Type B pancreatic cell (in vitro differentiated cells): Measurements from ENCODE around the gene DZIP1L. TPM values are rescaled to one million over a fixed set of nuclear protein-coding genes. Genes with fewer than 3 reads are reported as not detected.

Source experiments
- DNase-seq: peaks from one replicate; pipeline ENCODE4 v3.0.0; 2021; ENCODE audit warnings: mixed read lengths; ENCODE audit not compliant: unreplicated experiment; ENCODE audit errors: extremely low spot score
- H3K27ac Mint-ChIP-seq: 2 replicates; pipeline ENCODE4 v1.8.0; 2021; ENCODE audit warnings: mild to moderate bottlenecking, mixed read lengths
- H3K27me3 Mint-ChIP-seq: 2 replicates; pipeline ENCODE4 v1.8.0; 2021; ENCODE audit warnings: mixed read lengths
- H3K36me3 Mint-ChIP-seq: 2 replicates; pipeline ENCODE4 v1.8.0; 2021; ENCODE audit warnings: mixed read lengths
- H3K4me1 Mint-ChIP-seq: one replicate; pipeline ENCODE4 v1.8.0; 2021; ENCODE audit warnings: mixed read lengths; ENCODE audit not compliant: unreplicated experiment
- H3K4me3 Mint-ChIP-seq: 2 replicates; pipeline ENCODE4 v1.8.0; 2021; ENCODE audit warnings: mild to moderate bottlenecking, mixed read lengths
- H3K9me3 Mint-ChIP-seq: 2 replicates; pipeline ENCODE4 v1.8.0; 2021; ENCODE audit warnings: mixed read lengths
- total RNA-seq: library from RNA; stranded (reverse); gene quantifications from 2 replicates; pipeline ENCODE4 v1.2.1, GENCODE V29; 2021; ENCODE audit warnings: low replicate concordance
- TF ChIP-seq, protein P1 (sequence below): fragments of 200-600 bp; sonication (generic); conservative IDR thresholded peaks from 2 replicates; pipeline ENCODE4 v1.5.0; 2021; ENCODE audit warnings: antibody characterized with exemption, mild to moderate bottlenecking

The DZIP1L gene
- total RNA-seq, 1 donor from 2014 or later, result 17.8 TPM

DNA sequence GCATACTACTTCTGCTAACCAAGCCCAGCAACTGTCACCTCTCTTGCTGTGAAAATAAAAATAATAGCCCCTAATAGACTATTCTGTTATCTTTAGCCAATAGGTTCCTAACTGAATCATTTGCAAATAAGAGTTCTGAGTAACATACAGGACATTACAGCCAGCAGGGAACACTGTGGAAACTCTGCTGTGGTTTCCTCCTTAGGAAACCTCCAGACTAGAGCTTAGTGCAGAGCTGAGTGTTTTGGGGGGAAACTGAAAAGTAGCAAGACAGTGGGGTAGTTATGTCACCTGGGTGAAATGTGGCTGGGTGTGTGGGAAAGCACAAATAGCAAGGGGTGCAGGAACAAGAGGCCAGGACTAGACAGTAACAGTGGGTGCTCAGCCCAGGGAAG lies 32.4 kb downstream of the DZIP1L start:
- H3K27ac Mint-ChIP-seq, result no peak overlapping the region
- no peaks in the 10 kb centered on the region for H3K27me3 Mint-ChIP-seq
- no peak overlapping the region for H3K4me3 Mint-ChIP-seq
- no peaks in the 10 kb centered on the region for H3K9me3 Mint-ChIP-seq
- H3K4me1 Mint-ChIP-seq, result peaks cover 14% of the 10 kb centered on the region
- no peak for DNase-seq
- TF ChIP-seq, protein P1, sequence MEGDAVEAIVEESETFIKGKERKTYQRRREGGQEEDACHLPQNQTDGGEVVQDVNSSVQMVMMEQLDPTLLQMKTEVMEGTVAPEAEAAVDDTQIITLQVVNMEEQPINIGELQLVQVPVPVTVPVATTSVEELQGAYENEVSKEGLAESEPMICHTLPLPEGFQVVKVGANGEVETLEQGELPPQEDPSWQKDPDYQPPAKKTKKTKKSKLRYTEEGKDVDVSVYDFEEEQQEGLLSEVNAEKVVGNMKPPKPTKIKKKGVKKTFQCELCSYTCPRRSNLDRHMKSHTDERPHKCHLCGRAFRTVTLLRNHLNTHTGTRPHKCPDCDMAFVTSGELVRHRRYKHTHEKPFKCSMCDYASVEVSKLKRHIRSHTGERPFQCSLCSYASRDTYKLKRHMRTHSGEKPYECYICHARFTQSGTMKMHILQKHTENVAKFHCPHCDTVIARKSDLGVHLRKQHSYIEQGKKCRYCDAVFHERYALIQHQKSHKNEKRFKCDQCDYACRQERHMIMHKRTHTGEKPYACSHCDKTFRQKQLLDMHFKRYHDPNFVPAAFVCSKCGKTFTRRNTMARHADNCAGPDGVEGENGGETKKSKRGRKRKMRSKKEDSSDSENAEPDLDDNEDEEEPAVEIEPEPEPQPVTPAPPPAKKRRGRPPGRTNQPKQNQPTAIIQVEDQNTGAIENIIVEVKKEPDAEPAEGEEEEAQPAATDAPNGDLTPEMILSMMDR, result no peak
- H3K36me3 Mint-ChIP-seq, result peaks cover 13% of the 10 kb centered on the region

DNA sequence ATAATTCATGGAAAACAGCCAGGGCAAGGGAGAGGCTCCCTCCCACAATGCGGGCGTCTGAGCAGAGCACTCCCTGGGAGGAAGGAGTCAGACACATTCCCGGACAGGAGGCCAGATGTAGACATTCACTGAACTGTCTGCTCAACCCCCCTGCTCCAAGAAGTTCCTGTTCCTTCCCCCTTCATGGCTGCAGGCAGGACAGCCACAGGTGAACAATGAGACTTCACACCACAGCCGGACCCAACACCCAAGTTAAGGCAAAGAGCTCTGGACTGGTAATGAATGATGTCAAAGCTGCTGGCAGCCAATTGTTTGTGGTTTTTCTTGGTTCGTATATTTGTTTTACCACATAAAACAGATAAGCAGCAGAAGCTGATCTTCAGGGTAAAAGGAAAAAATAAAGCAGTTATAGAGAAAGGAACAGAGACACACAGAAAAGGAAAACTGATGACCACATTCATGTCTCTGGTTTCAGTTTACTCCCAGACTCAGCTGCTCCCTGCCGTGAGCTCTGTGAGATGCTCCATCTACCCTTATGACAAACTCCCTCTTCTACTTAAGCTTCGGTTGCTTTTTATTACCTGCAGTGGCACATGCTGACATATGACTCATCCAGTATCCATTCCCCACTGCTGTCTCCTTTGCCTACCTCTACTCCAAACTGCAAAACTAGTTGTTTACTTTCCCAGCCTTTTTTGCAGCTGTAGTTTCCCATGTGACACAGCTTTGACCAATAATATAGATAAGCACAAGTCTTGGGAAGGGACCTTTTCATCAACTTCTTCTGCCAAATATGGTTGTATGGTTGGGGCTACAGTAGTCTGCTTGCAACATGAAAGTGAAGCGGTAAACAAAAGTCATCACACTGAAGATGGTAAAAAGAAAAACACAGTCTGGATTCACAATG lies 33.1 kb downstream of the DZIP1L start:
- Mint-ChIP-seq H3K9me3 (no peaks in the 10 kb centered on the region), H3K27ac (no peak overlapping the region), H3K4me3 (no peak overlapping the region), H3K27me3 (no peaks in the 10 kb centered on the region), H3K36me3 (peaks cover 10% of the 10 kb centered on the region), H3K4me1 (peaks cover 14% of the 10 kb centered on the region)
- TF ChIP-seq, protein P1, result no peak
- no peak for DNase-seq

DNA sequence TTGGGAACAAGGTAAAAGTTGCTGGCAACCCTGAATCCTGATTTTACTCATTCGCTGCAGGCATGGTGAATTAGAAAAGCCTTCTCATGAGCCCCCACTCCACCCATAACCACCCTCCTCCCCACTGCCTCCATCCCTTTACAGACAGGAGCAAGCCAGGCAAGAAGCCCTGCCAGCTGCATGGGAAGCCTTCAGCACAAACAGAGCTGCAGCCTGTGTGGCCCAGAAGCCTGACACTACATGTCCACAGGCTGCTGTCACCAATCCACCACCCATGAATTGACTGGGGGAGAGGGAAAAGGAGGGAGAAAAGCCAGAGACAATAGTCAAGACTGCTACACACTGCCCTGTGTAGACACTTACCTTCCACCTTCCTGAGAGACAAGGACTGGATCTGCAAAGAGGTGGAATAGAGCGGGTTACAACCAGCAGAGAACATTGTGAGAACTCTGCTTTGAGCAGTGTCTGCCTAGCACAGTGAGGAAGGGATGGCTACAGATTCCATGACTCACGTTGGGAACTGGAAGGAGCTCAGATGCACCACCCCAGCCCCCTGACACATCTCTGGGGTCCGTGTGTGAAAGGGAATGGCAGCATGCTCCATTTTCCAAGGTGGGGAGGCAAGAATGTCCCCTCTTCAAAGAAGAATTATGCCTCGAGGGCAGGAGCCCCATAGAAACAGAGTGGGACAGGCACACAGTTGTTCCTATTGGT lies 33.9 kb downstream of the DZIP1L start:
- Mint-ChIP-seq H3K36me3 (peaks cover 4% of the 10 kb centered on the region), H3K4me3 (no peak overlapping the region), H3K9me3 (no peaks in the 10 kb centered on the region), H3K27me3 (no peaks in the 10 kb centered on the region), H3K4me1 (peaks cover 14% of the 10 kb centered on the region), H3K27ac (no peak overlapping the region)
- no peak for DNase-seq
- TF ChIP-seq, protein P1, result no peak

DNA sequence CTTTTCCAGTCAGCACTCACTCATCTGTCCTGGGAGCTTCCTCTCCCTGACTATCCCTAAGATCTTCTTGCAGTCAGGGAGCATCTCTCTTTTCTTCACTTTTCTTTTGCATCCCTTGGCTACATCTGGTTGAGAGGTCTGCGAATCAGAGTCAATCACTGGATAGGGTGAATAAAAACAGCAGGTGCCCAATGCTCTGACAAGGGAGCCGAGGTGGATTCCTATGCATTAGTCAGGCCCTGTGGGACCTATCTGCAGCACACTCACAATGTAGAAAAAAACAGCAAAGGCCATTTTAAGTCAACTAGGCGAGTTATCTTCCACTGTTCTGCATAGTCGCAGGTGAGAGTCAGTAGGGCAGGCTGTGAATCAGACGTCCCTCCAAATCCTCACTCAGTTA lies 35.5 kb downstream of the DZIP1L start:
- H3K27ac Mint-ChIP-seq, result no peak overlapping the region
- no peaks in the 10 kb centered on the region for H3K27me3 Mint-ChIP-seq
- peaks cover 12% of the 10 kb centered on the region for H3K36me3 Mint-ChIP-seq
- no peak for DNase-seq
- TF ChIP-seq, protein P1, result no peak
- no peak overlapping the region for H3K4me3 Mint-ChIP-seq
- peaks cover 14% of the 10 kb centered on the region for H3K4me1 Mint-ChIP-seq
- no peaks in the 10 kb centered on the region for H3K9me3 Mint-ChIP-seq

DNA sequence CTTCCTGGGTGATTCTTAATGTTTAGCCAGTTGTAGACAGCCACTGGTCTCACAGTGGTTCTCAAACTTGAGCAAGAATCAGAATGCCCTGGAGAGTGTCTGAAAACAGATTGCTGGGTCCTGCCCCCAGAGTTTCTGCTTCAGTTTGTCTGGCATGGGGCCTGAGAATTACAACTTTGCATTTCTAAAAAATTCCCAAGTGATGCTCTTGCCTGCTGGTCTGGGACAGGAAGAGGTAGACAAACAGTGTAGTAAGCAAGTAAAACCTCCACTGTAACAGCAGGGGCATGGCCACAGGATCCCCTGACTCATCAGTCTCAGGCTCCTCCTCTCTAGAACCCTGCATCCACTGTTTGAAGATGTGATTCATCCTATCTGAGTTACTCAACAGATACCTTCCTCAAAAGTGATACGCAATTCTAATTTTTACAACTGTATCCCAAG lies 36.5 kb downstream of the DZIP1L start:
- TF ChIP-seq, protein P1, result no peak
- H3K4me3 Mint-ChIP-seq, result no peak overlapping the region
- no peaks in the 10 kb centered on the region for H3K27me3 Mint-ChIP-seq
- peaks cover 14% of the 10 kb centered on the region for H3K4me1 Mint-ChIP-seq
- no peaks in the 10 kb centered on the region for H3K9me3 Mint-ChIP-seq
- peaks cover 19% of the 10 kb centered on the region for H3K36me3 Mint-ChIP-seq
- H3K27ac Mint-ChIP-seq, result no peak overlapping the region
- DNase-seq, result no peak
